Stromal cell of bone marrow (primary cell): ENCODE data around the gene GRXCR2.
A peak's percentile ranks its signal among the peaks of the same experiment; 100 is the strongest.
"Not testable (repeated sequence)": the region's sequence is repeated elsewhere in the genome, so short reads cannot be mapped to it uniquely, and the experiment has no call there.

ENCODE experiments used
- DNase-seq: peaks from one replicate; pipeline ENCODE4 v3.0.0-alpha.2; 2012; ENCODE audit warnings: low read depth

Gene GRXCR2

DNA sequence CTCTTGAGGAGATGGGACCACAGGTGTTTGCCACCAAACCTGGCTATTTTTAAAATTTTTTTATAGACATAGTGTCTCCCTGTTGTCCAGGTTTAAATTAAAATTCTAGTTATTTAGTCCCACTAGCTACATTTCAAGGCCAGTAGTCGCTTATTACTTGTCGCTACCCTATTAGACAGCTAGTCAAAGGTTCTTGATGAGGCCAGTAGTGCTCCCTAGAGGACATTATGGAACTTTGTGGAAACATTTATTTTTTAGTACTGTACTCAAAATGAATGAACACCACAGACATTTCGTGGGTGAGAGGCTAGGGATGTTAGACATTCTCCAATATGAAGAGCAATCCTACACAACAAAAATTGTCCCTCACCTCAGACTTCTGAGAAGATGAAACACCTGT is 14.4 kb upstream of the GRXCR2 start:
- no peak for DNase-seq

DNA sequence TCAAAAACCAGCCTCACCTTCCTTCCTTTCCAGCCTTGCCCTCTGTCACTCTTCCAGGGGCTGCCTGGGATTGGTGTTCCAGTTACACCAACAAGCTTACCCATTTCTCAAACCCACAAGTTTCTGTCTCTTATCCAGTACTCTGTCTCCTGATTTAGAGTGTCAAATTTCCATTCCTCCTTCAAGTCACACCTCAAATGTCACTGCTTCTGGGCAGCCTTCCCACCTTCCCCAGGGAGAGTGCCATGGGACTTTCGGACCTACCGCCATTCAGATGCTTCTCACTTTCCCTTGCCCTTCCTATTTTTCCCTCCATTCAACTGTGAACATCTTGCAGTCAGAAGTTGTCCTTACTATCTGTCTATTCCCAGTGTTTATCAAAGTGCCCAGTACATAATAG is 2.0 kb upstream of the GRXCR2 start:
- DNase-seq, result no peak

DNA sequence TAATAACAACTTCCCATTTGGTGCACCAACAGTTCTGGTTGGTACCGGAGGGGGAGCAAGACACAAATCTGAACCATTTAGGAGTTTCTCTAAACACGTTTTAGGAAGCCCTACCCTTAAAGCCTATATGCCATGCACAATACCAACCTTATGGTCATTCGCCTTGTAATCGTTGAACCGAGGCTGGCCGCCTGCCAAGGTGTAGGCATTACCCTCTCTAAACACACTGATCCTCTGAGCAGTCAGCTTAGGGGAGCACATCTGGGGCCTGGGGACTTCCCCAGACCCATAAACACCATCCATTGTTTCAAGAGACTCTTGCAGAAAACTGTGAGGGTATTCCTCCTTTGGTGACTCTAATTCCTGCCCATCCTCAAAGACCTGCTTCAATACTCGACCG is 328 bp downstream of the GRXCR2 start:
- no peak for DNase-seq

GRCh38 chr5:145869753-145870152 is 3.1 kb downstream of the GRXCR2 start:
- no peak for DNase-seq

DNA sequence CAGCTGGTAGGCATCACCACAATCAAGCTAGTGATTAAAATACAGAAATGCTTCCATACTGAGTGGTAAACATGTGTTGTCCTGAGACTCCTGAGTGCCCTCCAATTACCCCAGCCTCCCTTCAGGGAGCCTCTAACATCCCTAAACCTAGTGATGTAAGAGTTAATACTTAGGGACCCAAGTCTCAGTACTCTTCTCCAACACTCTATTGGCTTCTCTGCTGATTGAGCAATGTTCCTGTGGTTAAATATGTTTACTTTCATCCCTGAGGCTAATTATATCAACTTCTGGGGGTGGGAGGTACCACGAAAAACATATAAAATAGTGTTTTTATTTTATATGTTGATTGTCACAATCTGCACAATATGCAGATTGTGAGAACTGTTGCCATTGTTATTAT is 5.0 kb downstream of the GRXCR2 start:
- DNase-seq, result no peak

DNA sequence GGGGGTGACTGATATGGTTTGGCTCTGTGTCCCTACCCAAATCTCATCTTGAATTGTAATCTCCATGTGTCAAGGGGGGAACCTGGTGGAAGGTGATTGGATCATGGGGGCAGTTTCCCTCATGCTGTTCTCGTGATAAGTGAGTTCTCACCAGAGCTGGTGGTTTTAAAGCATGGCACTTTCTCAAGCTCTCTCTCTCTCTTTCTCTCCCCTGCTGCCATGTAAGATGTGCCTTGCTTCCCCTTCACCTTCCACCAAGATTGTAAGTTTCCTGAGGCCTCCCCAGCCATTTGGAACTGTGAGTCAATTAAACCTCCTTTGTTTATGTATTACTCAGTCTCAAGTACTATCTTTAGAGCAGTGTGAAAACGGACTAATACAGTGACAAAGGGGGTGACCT is 8.4 kb downstream of the GRXCR2 start:
- DNase-seq, result not testable (repeated sequence)

DNA sequence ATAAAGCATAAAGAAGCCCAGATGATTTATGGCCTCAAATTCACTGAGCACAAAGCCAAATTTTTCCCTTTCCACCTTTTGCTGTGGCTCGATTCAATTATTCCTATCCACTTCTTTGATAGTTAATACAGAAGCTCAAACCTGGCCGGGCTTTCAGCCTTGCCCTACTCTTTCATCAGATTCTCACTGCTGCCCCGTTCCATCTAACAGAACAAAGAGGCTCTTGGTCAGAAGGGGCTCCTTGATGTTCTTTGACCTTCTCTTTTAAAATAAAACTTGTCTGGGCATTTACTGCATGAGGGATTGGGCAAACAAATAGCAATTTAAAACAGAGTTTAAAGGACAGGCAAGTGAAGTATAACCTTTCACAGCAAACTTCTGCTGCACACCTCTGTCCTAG is 9.8 kb downstream of the GRXCR2 start:
- no peak for DNase-seq

GRCh38 chr5:145859897-145860296 is 12.9 kb downstream of the GRXCR2 start:
- DNase-seq, result no peak

DNA sequence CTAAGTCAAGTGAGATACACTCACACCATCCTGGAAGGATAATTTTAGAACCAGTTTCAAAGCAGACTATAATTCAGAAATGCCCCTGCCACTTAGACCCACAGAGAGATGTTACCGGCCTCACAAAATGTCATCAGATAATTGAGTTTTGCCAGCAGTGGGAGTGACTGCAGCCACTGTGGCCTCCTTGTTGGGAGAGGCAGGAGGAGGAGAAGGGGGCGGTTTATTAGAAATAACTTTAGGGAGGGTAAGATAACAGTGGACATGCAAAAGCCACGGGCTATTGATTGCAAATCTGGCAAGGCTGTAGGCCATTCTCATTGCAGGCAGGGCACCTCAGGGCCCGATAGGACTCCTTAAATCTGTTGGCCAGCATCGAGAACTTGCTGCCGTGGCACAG is 13.4 kb downstream of the GRXCR2 start:
- DNase-seq, result no peak

DNA sequence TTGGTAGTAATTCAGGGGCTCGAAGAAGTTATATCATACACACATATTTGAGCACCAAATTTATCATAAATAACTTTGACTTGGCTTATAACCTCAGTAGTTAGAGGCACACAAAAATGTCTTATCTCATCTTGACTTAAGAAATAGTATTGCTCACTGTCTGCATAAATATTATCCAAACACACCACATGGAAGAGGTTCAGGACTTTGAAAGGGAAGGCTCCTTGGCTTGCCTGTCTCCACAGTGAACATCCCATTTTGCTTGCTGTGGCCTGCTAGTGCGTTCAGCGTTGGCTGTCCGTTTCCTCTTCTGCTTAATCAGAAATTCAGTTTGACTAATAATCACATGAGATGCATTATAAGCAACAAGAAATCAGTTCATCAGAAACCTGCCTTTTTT is 13.9 kb downstream of the GRXCR2 start:
- DNase-seq, result no peak

GRCh38 chr5:145856285-145856818 is 16.5 kb downstream of the GRXCR2 start:
- peak; percentile 28 for DNase-seq

- DNase-seq, result no peak
These were observed 17.0 kb downstream of the GRXCR2 start for GRCh38 chr5:145855763-145856267.

GRCh38 chr5:145854651-145855258 is 18.1 kb downstream of the GRXCR2 start:
- DNase-seq, result peak; percentile 72

DNA sequence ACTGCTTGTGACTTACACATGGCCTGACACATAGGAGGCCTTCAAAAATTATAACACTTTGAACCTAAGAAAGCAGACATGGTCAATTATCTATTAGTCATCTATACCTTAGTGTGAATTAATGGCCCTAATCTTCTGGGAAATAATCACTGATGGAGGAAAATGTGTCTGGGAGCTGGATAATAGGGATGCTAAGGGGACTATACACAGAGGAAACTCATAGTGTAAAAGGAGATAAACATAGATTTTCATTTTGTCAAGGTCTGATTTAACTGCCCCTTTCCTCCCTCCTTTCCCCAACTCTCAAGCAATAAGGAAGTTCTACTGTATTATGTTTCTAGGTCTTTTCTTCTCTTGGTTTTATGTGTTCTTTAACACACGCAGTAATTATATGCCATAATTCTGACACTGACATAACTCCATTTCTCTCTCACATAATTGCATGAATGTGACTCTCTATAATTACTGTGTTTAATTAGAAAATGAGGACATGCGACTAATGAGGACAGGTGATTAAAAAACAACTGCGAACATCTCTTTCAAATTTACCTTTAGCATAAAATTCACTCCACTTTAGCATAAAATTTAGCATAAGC is 18.9 kb downstream of the GRXCR2 start:
- no peak for DNase-seq

GRCh38 chr5:145852990-145853389 is 19.8 kb downstream of the GRXCR2 start:
- DNase-seq, result no peak

DNA sequence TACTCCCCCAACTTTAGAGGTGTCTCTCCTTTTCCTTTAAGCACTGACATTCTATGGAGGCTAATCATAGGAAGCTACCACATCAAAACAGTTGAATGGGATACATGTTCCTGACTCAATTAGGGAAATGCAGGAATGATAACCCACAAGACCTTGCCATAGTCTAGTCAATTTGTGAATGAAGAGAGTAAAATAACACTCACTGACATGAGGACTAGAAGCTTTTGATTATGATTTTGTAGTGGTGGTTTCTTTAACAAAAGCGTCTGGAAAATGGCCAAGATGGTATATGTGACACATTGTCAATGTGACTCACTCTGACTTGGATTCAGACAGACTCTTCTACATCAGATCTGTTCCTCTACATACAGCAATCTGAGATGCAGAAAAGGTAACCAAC is 24.0 kb downstream of the GRXCR2 start:
- peak; percentile 21 for DNase-seq

GRCh38 chr5:145847499-145848497 is 25.0 kb downstream of the GRXCR2 start:
- DNase-seq, result peak; percentile 54

DNA sequence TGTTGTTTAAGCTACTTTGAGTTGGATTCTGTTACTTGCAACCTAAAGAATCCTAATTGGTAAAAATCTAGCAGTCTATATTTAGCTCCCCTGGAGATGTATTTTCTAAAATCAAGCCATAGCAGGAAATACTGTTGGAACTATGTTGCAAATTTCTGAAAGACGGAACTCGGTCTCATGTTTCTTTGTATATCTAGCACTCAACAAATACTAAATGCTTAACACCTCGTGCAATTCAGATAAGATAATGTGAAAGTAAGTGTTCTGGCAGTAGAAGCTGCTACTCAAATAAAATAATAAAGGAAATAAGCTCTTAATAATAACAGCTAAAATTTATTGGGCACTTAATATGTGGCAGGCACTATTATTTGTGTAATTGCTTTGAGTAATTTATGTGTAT is 26.7 kb downstream of the GRXCR2 start:
- DNase-seq, result no peak

DNA sequence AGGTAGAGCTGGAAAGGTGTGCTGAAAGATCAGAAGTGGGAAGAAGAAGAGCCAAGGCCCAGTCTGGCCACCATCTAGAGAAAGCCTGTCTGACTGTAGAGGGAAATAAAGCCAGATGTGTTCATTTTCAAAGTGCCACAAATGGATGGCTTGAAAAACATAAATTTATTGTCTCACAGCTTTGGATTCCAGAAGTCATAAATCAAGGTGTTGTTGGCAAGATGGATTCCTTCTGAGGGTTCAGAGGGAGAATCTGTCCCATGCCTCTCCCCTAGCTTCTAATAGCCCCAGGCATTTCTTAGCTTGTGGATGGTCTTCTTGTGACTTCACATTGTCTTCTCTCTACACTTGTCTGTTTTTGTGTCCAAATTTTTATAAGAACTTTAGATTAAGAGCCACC is 31.5 kb downstream of the GRXCR2 start:
- DNase-seq, result no peak

GRCh38 chr5:145840458-145841132 is 32.2 kb downstream of the GRXCR2 start:
- no peak for DNase-seq

DNA sequence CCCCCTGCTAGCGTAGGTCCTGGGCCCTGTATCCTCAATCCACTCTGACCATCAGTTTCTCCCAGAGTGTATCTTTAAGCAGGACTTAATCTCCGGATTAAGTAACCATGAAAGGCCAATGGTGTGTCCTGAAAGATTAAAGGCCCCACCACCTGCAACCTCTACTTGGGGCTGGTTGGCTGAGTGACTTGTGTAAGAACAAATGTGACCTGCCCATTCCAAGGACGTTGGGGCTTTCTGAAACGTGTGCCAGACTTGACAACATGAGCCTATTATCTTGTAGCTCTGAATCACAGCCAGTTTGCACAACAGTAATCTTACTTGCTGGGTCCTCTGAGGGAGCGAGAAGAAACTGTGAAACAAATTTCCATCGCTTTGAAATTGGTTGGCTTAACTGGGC is 34.5 kb downstream of the GRXCR2 start:
- no peak for DNase-seq

- not testable (repeated sequence) for DNase-seq
These were observed 36.6 kb downstream of the GRXCR2 start for GRCh38 chr5:145836241-145836640.
